Measurements from ENCODE around the gene MED27.

DNA sequence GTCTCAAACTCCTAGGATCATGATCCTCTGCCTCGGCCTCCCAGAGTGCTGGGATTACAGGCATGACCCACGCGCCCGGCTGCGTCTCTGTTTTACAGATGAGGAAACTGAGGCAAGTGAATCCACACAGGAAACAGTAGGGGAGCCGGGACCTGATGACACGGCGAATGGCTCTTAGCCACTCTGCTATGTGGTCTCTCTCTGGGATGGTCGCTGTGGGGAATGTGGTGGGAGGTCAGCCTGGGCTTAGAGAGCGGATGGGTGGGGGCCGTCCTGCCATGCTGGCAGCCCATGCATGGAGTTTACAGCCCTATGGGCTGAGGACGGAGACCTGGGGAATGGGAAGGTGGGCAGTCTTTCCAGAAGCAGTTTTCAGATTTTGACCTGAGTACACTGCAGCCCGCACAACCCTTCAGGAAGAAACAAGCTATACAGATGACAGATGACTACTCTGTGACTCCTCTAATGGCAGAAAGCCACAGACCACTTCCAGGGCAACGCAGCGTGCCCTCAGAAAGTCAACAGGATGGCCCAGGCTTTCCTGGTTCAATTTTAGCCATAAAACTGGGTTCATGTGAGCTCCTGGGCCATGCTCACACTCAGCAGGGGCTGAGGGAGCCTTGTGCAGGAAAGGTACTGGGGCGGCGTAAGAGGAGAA is 203.7 kb downstream of the MED27 start:
- TF ChIP-seq YY1 (IDR thresholded peaks at IDR 0.05; ENCODE audit: low read depth) (no peak), CEBPB (IDR thresholded peaks at IDR 0.05) (no peak), TCF12 (IDR thresholded peaks at IDR 0.05; ENCODE audit: low read depth) (no peak), NFIC (IDR thresholded peaks at IDR 0.05) (no peak)

Data from Ishikawa (cell line).